ENCODE measurements around the gene MIR17HG.

MIR17HG gene

DNA sequence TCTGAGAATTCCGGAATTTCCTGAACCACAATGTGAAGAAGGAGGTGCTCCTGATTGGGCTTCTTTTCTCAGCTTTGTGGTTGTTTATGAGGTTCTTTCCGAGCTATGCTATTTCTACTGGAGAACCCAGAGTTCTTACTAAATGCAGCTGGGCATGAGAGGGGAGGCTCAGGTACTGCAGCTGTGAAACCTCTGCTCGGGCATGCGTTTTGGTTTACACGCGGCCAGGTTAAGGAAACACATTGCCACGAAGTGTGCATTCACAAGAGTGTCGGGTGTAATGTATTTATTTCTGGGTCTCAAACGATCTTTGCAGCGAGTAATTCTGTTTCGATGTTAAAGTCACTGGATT is 661 bp upstream of the MIR17HG start:
- TF ChIP-seq, protein P1, sequence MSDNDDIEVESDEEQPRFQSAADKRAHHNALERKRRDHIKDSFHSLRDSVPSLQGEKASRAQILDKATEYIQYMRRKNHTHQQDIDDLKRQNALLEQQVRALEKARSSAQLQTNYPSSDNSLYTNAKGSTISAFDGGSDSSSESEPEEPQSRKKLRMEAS (IDR thresholded peaks at IDR 0.05; ENCODE audit: low read depth, low read length): peak; percentile 75
- TF ChIP-seq MYC (IDR thresholded peaks at IDR 0.05; ENCODE audit: low read depth, low read length): no peak
- H3K4me3 ChIP-seq (ENCODE audit: low read depth, low read length): peak overlapping the region; percentile 68
- peak; percentile 65 for DNase-seq (ENCODE audit: low read depth)

DNA sequence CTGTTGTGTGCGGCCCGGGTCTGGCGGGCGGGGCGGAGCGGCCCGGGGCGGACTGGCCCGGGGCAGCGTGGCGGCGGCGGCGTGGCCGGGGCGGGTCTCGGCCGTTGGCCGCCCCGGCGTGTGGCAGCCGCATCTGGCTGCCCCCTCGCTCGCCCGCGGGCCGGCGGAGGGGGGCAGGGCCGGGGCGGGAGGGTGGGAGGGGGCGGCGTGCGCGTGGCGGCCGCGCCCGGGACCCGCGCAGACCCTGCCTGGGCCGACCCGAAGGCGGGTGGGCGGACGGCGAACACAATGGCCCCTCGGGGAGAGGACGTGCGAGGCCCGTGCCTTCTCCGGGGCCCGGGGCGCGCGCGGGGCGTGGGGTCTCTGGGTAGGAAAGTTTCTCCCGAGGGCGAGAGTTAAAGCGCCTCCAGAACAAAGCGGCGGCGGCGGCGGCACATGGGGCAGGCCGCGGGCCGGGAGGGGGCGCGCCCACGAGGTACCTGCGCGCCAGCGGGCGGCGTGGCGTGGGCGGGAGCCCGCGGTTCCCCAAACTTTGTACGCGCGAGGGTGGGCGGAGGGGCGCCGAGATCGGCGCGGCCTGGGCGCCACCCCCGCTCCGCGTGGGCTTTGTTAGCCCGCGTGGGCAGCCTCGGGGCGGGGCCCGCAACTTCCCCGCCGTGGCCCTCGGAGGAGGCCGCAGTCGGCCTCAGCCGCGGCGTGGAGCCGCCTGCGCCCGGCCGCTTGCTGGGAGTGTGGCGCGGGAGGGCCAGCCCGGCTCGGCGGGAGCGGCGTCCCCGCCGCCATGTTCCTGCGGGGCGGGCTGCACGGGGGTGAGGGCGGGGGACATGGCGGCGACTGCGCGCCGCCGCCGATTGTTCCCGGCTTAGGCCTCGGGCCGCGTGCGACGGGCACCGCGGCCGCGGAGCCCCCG is 764 bp downstream of the MIR17HG start:
- no peak for DNase-seq (ENCODE audit: low read depth)
- peak overlapping the region; percentile 51 for H3K4me3 ChIP-seq (ENCODE audit: low read depth, low read length)
- TF ChIP-seq MYC (IDR thresholded peaks at IDR 0.05; ENCODE audit: low read depth, low read length) (peak; percentile 39; the same call in 1 of the 2 replicates), POLR2A (IDR thresholded peaks at IDR 0.05; ENCODE audit: extremely low read depth, insufficient read length) (no peak)
- TF ChIP-seq, protein P2, sequence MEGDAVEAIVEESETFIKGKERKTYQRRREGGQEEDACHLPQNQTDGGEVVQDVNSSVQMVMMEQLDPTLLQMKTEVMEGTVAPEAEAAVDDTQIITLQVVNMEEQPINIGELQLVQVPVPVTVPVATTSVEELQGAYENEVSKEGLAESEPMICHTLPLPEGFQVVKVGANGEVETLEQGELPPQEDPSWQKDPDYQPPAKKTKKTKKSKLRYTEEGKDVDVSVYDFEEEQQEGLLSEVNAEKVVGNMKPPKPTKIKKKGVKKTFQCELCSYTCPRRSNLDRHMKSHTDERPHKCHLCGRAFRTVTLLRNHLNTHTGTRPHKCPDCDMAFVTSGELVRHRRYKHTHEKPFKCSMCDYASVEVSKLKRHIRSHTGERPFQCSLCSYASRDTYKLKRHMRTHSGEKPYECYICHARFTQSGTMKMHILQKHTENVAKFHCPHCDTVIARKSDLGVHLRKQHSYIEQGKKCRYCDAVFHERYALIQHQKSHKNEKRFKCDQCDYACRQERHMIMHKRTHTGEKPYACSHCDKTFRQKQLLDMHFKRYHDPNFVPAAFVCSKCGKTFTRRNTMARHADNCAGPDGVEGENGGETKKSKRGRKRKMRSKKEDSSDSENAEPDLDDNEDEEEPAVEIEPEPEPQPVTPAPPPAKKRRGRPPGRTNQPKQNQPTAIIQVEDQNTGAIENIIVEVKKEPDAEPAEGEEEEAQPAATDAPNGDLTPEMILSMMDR (IDR thresholded peaks at IDR 0.05; ENCODE audit: low read depth, low read length): no peak
- TF ChIP-seq, protein P1 (IDR thresholded peaks at IDR 0.05; ENCODE audit: low read depth, low read length): no peak

DNA sequence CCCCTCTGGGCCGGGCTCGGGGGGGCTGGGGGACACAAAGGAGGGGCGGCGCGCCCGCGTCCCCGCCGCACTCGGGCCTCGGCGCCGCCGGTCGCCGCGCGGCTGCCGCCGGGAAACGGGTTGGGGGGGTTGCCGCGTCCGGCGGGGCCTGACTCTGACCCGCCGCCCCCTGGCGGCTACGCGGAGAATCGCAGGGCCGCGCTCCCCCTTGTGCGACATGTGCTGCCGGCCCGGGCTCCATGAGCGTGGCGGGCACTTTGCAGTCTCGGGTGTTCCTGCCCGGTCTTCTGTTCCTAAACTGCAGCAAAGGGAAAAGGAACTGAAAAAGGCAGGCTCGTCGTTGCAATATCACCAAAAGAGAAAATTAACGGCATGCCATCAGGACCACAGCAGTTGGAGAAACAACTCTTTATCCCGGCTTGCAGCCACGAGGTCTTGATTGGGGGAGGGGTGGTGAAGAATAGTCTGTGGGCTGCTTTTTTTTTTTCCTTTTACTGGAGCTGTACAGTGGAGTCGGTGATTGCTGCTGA is 1.5 kb downstream of the MIR17HG start:
- TF ChIP-seq, protein P1 (IDR thresholded peaks at IDR 0.05; ENCODE audit: low read depth, low read length): peak; percentile 90
- TF ChIP-seq MYC (IDR thresholded peaks at IDR 0.05; ENCODE audit: low read depth, low read length) (peak; percentile 100), POLR2A (IDR thresholded peaks at IDR 0.05; ENCODE audit: extremely low read depth, insufficient read length) (peak; percentile 57)
- TF ChIP-seq, protein P2 (IDR thresholded peaks at IDR 0.05; ENCODE audit: low read depth, low read length): peak; percentile 81
- DNase-seq (ENCODE audit: low read depth): peak; percentile 92
- H3K4me3 ChIP-seq (ENCODE audit: low read depth, low read length): peak overlapping the region; percentile 83

DNA sequence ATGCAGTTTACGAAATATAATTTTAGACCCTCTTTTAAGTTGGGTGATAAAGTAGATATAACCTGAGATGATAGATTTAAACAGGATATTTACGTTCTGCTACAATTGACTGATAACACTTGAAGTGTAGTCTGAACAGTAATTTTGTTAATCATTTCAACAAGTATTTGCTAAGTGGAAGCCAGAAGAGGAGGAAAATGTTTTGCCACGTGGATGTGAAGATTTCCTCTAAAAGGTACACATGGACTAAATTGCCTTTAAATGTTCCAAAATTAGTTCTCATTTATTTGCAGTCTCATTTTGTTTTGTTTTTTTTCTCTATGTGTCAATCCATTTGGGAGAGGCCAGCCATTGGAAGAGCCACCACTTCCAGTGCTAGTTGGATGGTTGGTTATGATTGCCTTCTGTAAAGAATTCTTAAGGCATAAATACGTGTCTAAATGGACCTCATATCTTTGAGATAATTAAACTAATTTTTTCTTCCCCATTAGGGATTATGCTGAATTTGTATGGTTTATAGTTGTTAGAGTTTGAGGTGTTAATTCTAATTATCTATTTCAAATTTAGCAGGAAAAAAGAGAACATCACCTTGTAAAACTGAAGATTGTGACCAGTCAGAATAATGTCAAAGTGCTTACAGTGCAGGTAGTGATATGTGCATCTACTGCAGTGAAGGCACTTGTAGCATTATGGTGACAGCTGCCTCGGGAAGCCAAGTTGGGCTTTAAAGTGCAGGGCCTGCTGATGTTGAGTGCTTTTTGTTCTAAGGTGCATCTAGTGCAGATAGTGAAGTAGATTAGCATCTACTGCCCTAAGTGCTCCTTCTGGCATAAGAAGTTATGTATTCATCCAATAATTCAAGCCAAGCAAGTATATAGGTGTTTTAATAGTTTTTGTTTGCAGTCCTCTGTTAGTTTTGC is 2.8 kb downstream of the MIR17HG start:
- no peak for DNase-seq (ENCODE audit: low read depth)
- H3K4me3 ChIP-seq (ENCODE audit: low read depth, low read length): peak overlapping the region; percentile 83
- TF ChIP-seq, protein P2 (IDR thresholded peaks at IDR 0.05; ENCODE audit: low read depth, low read length): no peak
- TF ChIP-seq MYC (IDR thresholded peaks at IDR 0.05; ENCODE audit: low read depth, low read length) (peak; percentile 42; the same call in 1 of the 2 replicates), POLR2A (IDR thresholded peaks at IDR 0.05; ENCODE audit: extremely low read depth, insufficient read length) (no peak)
- TF ChIP-seq, protein P1 (IDR thresholded peaks at IDR 0.05; ENCODE audit: low read depth, low read length): peak; percentile 68

DNA sequence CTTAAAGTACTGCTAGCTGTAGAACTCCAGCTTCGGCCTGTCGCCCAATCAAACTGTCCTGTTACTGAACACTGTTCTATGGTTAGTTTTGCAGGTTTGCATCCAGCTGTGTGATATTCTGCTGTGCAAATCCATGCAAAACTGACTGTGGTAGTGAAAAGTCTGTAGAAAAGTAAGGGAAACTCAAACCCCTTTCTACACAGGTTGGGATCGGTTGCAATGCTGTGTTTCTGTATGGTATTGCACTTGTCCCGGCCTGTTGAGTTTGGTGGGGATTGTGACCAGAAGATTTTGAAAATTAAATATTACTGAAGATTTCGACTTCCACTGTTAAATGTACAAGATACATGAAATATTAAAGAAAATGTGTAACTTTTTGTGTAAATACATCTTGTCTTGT is 3.6 kb downstream of the MIR17HG start:
- TF ChIP-seq POLR2A (IDR thresholded peaks at IDR 0.05; ENCODE audit: extremely low read depth, insufficient read length): no peak
- TF ChIP-seq, protein P1 (IDR thresholded peaks at IDR 0.05; ENCODE audit: low read depth, low read length): no peak
- TF ChIP-seq, protein P2 (IDR thresholded peaks at IDR 0.05; ENCODE audit: low read depth, low read length): no peak
- TF ChIP-seq MYC (IDR thresholded peaks at IDR 0.05; ENCODE audit: low read depth, low read length): no peak
- peak overlapping the region; percentile 83 for H3K4me3 ChIP-seq (ENCODE audit: low read depth, low read length)
- no peak for DNase-seq (ENCODE audit: low read depth)
